Gastrocnemius medialis (tissue), 4 donors: ENCODE data around the gene FGF14. TPM values are rescaled to one million over a fixed set of nuclear protein-coding genes. Genes with fewer than 3 reads are reported as not detected.

Experiments
- ATAC-seq, 2 donors: fragments of 150-250 bp; one replicate each; pipeline ENCODE4 v1.9.1; 2016
- DNase-seq, 2 donors: peaks; one replicate each; pipeline ENCODE4 v3.0.0-alpha.2; 2019
- H3K27ac ChIP-seq, 4 donors: fragments of 200-600 bp; sonication (generic); 1 replicate in 1 of 4; 2 replicates in 3 of 4; pipeline ENCODE4 v1.5.1; 2016 to 2018; ENCODE audit warnings: mild to moderate bottlenecking in 2 of 4, moderate library complexity in 1 of 4
- H3K27me3 ChIP-seq, 3 donors: fragments of 200-600 bp; sonication (generic) in 2 of 3; 1 replicate in 1 of 3; 2 replicates in 2 of 3; pipeline versions ENCODE4 v1.5.1 to v1.6.0; 2016 to 2019; ENCODE audit warnings: mild to moderate bottlenecking in 1 of 3, moderate library complexity in 1 of 3
- H3K36me3 ChIP-seq, 2 donors: fragments of 200-600 bp; sonication (generic) in 1 of 2; one replicate each; pipeline ENCODE4 v1.5.1; 2017 to 2018
- H3K4me1 ChIP-seq, 2 donors: fragments of 200-600 bp; sonication (generic) in 1 of 2; one replicate each; pipeline ENCODE4 v1.5.1; 2016 to 2017; ENCODE audit warnings: mild to moderate bottlenecking in 2 of 2
- H3K4me3 ChIP-seq, 4 donors: fragments of 200-600 bp; sonication (generic) in 3 of 4; 1 replicate in 1 of 4; 2 replicates in 3 of 4; pipeline ENCODE4 v1.5.1; 2016 to 2019; ENCODE audit warnings: mild to moderate bottlenecking in 2 of 4
- H3K9me3 ChIP-seq, 3 donors: fragments of 200-600 bp; sonication (generic) in 2 of 3; 1 replicate in 1 of 3; 2 replicates in 2 of 3; pipeline ENCODE4 v1.5.1; 2016 to 2019
- POLR2A ChIP-seq, 2 donors: fragments of 450-650 bp; IDR thresholded peaks; one replicate each; pipeline ENCODE4 v1.6.1; 2017; ENCODE audit warnings: antibody characterized with exemption in 2 of 2, mild to moderate bottlenecking in 2 of 2, moderate library complexity in 2 of 2
- in situ Hi-C, 4 donors: fragments of 200-750 bp; cut with MboI; loops; one replicate each; pipeline versions ENCODE4 v1.15.0 to v1.8.0; 2017; ENCODE audit warnings: low sequenced_read_pairs in 4 of 4
- intact Hi-C: fragments of 100-400 bp; cut with DNase I; formaldehyde crosslinking; loops from one replicate; pipeline ENCODE4 v1.15.1; 2023; ENCODE audit warnings: low total_unique reads
- total RNA-seq, 4 donors: library from RNA; depleted of rRNA; stranded (reverse); fragments of >200 nt; gene quantifications; one replicate each; pipeline versions ENCODE4 v1.1.0 to v1.2.3, GENCODE V29; 2016
- TF ChIP-seq, protein P1 (sequence below), 5 experiments: fragments of 450-650 bp in 3 of 5; fragments of 200-600 bp in 2 of 5; sonication (generic) in 2 of 5; IDR thresholded peaks in 4 of 5; conservative IDR thresholded peaks in 1 of 5; 1 replicate in 4 of 5; 2 replicates in 1 of 5; pipeline ENCODE4 v1.5.1; 2016 to 2019; ENCODE audit warnings: antibody characterized with exemption in 5 of 5, mild to moderate bottlenecking in 3 of 5, moderate library complexity in 3 of 5

FGF14 gene
- total RNA-seq, 4 donors from 2014 or later = 0.02 TPM; not detected in 3

DNA sequence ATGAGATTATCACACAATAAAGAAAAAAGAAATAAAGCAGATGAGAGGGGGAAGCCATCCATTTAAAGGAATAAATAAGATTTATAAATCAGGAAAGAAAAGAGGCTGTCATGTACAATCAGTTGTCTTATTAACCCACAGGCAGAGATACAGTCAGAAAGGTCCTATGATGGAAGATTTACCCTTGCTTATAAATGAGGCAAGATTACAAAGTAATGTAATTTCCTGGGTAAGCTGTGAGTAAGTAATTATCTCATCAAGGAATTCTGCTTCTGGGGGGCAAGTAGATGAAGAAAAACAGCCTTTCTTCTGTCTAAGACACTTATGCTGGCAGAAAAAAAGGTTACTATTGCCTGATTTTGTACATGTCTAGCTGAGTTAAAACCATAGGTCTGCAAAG is 146.4 kb downstream of the FGF14 start:
- H3K27ac ChIP-seq = no peak overlapping the region
- DNase-seq (no peak), ATAC-seq (no peak)
- in situ Hi-C loops (no loop called here), intact Hi-C loops (no loop called here)
- no peaks in the 10 kb centered on the region for H3K27me3 ChIP-seq
- no peaks in the 10 kb centered on the region for H3K4me1 ChIP-seq
- H3K9me3 ChIP-seq = no peaks in the 10 kb centered on the region
- TF ChIP-seq, protein P1, sequence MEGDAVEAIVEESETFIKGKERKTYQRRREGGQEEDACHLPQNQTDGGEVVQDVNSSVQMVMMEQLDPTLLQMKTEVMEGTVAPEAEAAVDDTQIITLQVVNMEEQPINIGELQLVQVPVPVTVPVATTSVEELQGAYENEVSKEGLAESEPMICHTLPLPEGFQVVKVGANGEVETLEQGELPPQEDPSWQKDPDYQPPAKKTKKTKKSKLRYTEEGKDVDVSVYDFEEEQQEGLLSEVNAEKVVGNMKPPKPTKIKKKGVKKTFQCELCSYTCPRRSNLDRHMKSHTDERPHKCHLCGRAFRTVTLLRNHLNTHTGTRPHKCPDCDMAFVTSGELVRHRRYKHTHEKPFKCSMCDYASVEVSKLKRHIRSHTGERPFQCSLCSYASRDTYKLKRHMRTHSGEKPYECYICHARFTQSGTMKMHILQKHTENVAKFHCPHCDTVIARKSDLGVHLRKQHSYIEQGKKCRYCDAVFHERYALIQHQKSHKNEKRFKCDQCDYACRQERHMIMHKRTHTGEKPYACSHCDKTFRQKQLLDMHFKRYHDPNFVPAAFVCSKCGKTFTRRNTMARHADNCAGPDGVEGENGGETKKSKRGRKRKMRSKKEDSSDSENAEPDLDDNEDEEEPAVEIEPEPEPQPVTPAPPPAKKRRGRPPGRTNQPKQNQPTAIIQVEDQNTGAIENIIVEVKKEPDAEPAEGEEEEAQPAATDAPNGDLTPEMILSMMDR (IDR thresholded peaks at IDR 0.05 in 4 of 5, conservative IDR thresholded peaks at IDR 0.05 in 1 of 5) = no peak
- TF ChIP-seq POLR2A (IDR thresholded peaks at IDR 0.05) = no peak
- H3K36me3 ChIP-seq = no peaks in the 10 kb centered on the region
- no peak overlapping the region for H3K4me3 ChIP-seq

DNA sequence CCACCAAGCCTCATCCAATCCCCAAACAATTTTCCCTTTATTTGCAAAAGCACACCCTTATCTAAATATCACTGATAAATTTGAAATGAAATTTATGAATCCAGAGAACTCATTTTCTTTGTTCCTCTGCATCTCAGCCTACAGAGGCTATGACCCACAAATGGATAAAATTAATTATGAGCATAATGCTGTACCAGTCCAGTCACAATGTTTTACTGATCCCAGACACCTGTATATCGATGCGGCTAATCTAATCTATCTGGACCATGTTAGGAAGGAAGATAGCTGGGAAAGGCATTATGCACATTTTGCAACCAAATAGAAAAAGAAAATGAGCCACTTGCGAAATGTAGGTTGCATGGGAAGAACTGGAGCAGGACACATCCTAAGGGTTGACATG is 150.0 kb downstream of the FGF14 start:
- H3K4me3 ChIP-seq = no peak overlapping the region
- DNase-seq (no peak), ATAC-seq (no peak)
- no peaks in the 10 kb centered on the region for H3K27me3 ChIP-seq
- in situ Hi-C loops (no loop called here), intact Hi-C loops (no loop called here)
- no peak overlapping the region for H3K27ac ChIP-seq
- H3K9me3 ChIP-seq = no peaks in the 10 kb centered on the region
- no peaks in the 10 kb centered on the region for H3K36me3 ChIP-seq
- no peaks in the 10 kb centered on the region for H3K4me1 ChIP-seq
- no peak for TF ChIP-seq POLR2A (IDR thresholded peaks at IDR 0.05)
- TF ChIP-seq, protein P1 (IDR thresholded peaks at IDR 0.05 in 4 of 5, conservative IDR thresholded peaks at IDR 0.05 in 1 of 5) = no peak

DNA sequence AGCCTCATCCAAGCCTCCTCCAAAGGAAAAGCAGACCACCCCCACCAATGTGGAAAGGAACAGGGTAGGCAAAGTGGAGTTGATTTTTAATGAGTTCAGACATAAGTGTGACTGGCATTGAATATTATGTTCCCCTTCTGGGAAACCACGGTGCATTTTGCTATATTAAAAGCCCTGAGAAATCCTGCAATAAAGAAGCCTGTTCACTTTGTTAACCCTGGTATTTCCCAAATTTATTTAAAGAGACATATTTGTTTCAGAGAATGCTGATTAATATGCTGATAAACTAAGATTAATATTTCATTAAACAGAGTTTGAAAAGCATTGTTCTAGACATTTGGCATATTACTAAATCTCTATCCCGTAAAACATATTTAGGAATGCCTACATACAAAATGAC is 151.4 kb downstream of the FGF14 start:
- DNase-seq (no peak), ATAC-seq (no peak)
- TF ChIP-seq, protein P1 (IDR thresholded peaks at IDR 0.05 in 4 of 5, conservative IDR thresholded peaks at IDR 0.05 in 1 of 5) = no peak
- no peak for TF ChIP-seq POLR2A (IDR thresholded peaks at IDR 0.05)
- no peaks in the 10 kb centered on the region for H3K4me1 ChIP-seq
- no peaks in the 10 kb centered on the region for H3K9me3 ChIP-seq
- in situ Hi-C loops (no loop called here), intact Hi-C loops (no loop called here)
- H3K4me3 ChIP-seq = no peak overlapping the region
- no peak overlapping the region for H3K27ac ChIP-seq
- H3K27me3 ChIP-seq = no peaks in the 10 kb centered on the region
- no peaks in the 10 kb centered on the region for H3K36me3 ChIP-seq

DNA sequence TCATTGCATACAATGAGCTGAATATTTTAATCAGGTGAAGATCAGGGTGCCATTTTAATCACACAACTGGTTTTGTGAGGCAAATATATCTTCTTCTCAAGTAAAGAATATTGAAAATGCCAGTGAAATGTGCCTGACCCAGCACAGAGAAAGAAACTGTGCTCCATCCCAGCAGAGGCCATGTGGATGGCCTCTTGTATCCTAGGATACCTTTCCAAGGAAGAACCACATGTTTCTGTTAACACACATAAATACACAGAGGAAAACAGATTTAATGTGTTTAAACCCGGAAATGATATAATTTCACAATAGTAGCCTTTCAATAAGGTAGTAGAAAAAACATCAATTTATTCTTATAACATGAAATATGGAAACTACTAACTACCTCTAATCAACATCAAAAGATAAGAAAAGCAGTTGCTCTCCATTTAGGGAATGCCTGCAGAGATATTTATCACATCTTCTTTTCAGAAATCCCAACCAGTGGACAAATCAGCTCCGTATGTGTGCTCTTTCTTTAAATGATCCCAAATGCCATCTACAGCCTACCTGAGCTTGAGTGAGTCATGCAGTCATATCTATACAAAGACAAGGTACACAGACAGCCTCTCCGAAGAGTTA is 157.1 kb downstream of the FGF14 start:
- H3K4me1 ChIP-seq = no peaks in the 10 kb centered on the region
- DNase-seq (no peak), ATAC-seq (no peak)
- no peaks in the 10 kb centered on the region for H3K9me3 ChIP-seq
- H3K4me3 ChIP-seq = no peak overlapping the region
- TF ChIP-seq, protein P1 (IDR thresholded peaks at IDR 0.05 in 4 of 5, conservative IDR thresholded peaks at IDR 0.05 in 1 of 5) = no peak
- TF ChIP-seq POLR2A (IDR thresholded peaks at IDR 0.05) = no peak
- no peak overlapping the region for H3K27ac ChIP-seq
- intact Hi-C loops (no loop called here), in situ Hi-C loops (no loop called here)
- no peaks in the 10 kb centered on the region for H3K36me3 ChIP-seq
- no peaks in the 10 kb centered on the region for H3K27me3 ChIP-seq

DNA sequence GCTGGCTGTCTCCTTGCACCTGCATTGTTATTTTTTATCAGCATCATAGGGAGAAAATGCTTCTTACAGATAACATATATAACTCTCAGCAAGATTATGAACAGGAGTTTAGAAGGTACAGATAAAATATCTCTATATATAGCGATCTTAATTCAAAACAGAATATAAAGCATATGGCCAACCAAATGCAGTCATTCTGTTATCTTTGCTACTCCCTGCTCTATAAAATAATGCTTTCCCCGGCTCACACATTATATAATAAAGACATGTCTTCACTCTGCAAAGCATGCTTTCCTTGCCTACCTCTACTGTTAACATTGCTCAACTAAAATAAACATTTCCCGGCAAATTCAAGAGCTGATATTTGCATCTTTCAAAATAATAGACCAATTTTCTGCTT is 161.7 kb downstream of the FGF14 start:
- in situ Hi-C loops = no loop called here
- no peak for ATAC-seq
- H3K9me3 ChIP-seq = no peaks in the 10 kb centered on the region

More for the DNA sequence above, 161.7 kb downstream of the FGF14 start:
- intact Hi-C loops = no loop called here
- no peak for TF ChIP-seq POLR2A (IDR thresholded peaks at IDR 0.05)
- TF ChIP-seq, protein P1 (IDR thresholded peaks at IDR 0.05 in 4 of 5, conservative IDR thresholded peaks at IDR 0.05 in 1 of 5) = no peak
- Histone ChIP-seq H3K4me3 (no peak overlapping the region), H3K36me3 (no peaks in the 10 kb centered on the region), H3K27me3 (no peaks in the 10 kb centered on the region), H3K4me1 (no peaks in the 10 kb centered on the region), H3K27ac (no peak overlapping the region)
- DNase-seq = no peak
